Fibroblast of the aortic adventitia (primary cell): Measurements from ENCODE around the gene ERMP1. TPM values are rescaled to one million over a fixed set of nuclear protein-coding genes. Genes with fewer than 3 reads are reported as not detected.

ENCODE experiments used
- DNase-seq: peaks from one replicate; pipeline ENCODE4 v3.0.0-alpha.2; 2010; ENCODE audit warnings: low read depth
- H3K4me3 ChIP-seq: 2 replicates; pipeline ENCODE4 v1.5.1; 2011; ENCODE audit warnings: low read depth, mild to moderate bottlenecking, control low read depth, low read length, moderate library complexity
- CTCF ChIP-seq: IDR thresholded peaks from 2 replicates; pipeline ENCODE4 v1.5.1; 2011; ENCODE audit warnings: mild to moderate bottlenecking, low read length, control low read depth, inconsistent platforms; ENCODE audit not compliant: insufficient read depth
- total RNA-seq: library from RNA; depleted of rRNA; stranded (reverse); fragments of >200 nt; gene quantifications from 2 replicates; pipeline ENCODE4 v1.2.3, GENCODE V29; 2012; ENCODE audit warnings: low replicate concordance

The ERMP1 gene
- total RNA-seq, 1 donor = 9.4 TPM

DNA sequence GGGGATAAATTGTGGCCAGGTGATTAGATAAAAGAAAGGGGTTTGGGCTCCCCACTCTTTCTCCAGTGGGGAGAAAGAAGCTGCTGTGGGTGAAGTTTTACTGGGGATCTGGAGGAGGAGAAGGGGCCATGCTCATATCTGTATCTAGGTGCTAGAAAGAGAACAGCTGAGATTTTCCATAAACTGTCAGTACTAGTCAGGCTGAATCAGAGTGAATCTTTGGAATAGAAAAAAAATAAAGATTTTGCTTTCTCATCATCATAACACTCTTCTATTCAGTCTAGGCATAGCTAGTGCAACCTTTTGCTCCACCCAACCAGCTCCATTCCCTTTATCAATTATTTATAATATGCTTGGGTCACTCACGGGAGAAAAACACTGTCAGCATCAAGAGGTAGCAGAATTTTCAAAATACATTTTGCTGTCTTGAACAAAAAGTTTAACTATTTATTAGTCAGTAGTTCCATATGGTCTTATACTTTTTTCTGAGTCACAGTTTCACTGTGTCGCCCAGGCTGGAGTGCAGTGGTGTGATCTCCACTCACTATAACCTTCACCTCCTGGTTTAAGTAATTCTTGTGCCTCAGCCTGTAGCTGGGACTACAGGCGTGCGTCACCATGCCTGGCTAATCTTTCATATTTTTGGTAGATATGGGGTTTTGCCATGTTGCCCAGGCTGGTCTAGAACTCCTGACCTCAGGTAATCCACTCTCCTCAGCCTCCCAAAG, 21.3 kb upstream of the ERMP1 start:
- DNase-seq = no peak
- H3K4me3 ChIP-seq = no peak overlapping the region
- no peak for TF ChIP-seq CTCF

DNA sequence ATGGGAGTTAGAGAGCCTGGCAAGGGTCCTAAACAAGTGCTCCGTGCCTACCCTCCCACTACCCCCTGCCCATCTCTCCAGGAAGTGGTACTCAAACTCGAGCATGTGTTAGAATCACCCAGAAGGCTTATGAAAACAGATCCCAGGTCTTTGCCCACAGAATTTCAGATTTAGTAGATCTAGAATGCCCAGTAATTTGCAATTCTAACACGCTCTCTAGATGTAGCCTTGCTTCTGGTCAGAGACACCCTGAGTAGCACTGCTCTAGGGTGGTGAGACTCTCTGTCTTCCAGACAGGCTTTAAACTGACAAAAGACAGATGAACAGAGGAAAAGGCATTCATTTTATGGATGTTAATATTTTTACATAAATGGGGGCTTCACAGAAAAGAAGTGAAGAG, 20.7 kb upstream of the ERMP1 start:
- TF ChIP-seq CTCF = no peak
- H3K4me3 ChIP-seq = no peak overlapping the region
- DNase-seq = no peak

DNA sequence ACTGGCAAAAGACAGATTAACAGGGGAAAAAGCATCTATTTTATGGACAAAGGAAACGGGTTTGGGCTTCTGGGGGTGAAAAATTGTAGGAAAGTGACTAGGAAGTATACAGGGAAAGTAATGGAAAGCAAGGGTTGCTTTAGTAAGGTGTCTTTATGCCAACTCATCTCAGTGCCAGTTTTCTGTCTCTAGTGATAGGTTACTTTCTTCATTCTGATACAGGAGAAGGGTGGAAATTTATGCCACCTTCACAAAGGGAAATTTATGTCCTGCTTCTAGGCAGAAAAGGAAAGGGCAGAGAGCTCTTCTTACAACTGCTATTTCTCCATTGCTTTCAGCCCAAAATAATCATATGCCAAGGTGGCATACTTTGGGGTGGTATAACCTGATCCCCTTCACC, 20.1 kb upstream of the ERMP1 start:
- H3K4me3 ChIP-seq = no peak overlapping the region
- DNase-seq = no peak
- TF ChIP-seq CTCF = no peak

GRCh38 chr9:5851445-5851844, 18.5 kb upstream of the ERMP1 start:
- peak; percentile 63 for DNase-seq
- H3K4me3 ChIP-seq = no peak overlapping the region
- no peak for TF ChIP-seq CTCF

GRCh38 chr9:5850724-5851122, 17.8 kb upstream of the ERMP1 start:
- H3K4me3 ChIP-seq = no peak overlapping the region
- DNase-seq = no peak
- no peak for TF ChIP-seq CTCF

DNA sequence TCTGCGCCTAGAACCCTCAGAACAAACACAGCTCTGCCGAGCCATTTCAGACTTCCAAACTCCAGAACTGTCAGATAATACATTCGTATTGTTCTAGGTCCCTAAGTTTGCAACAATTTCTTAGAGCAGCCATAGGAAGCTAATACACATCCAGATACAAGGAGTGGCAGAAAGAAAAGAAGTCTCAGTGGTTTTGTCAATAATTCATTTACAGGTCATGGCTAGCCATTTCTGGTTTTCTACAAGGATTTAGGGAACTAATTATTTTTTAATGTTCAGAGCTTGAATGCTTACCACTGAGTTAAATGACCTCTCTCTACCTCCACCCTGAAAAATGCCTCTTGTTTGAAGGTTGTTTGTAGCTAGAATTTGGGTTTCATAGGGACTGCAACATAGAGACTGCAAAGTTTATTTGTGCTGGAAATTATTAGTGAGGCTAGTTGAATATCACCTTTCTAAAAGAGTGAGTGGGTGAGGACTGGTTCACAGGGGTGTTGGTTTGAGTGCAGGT, 15.5 kb upstream of the ERMP1 start:
- H3K4me3 ChIP-seq = no peak overlapping the region
- TF ChIP-seq CTCF = no peak
- no peak for DNase-seq

GRCh38 chr9:5846501-5846921, 13.6 kb upstream of the ERMP1 start:
- peak; percentile 40 for DNase-seq
- no peak for TF ChIP-seq CTCF
- H3K4me3 ChIP-seq = no peak overlapping the region
